Measurements from ENCODE around the gene QPRT. TPM values are rescaled to one million over a fixed set of nuclear protein-coding genes. Genes with fewer than 3 reads are reported as not detected.

QPRT gene
- total and polyA plus RNA-seq, 4 donors: 79.4 to 143 (median 100) TPM

DNA sequence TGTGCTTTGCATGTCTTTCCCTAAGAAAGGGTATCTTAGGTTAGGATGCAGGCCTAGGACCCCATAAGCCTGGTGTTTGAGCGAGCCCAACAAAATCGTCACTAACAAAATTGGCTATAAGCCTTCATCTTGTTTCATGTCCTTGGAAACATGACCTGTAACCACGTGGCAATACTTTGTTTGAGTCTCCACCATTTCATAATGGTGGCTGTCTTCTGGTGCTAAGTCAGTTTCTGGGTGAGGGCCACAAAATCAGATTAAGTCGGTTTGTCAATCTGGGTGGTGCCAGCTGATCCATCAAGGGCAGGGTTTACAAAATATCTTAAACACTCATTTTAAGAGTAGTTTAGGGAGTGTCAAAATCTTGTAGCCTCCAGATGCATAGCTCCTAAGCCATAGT, 33.8 kb downstream of the QPRT start:
- DNase-seq (ENCODE audit: low spot score): no peak
- no peak overlapping the region for H3K9ac ChIP-seq (ENCODE audit: low read depth in 1 of 2, low read length in 2 of 2)
- 65% methylated on average over 4 of the region's 4 CpGs for WGBS
- H3K9me3 ChIP-seq (ENCODE audit: control insufficient read depth in 4 of 4, low read length in 3 of 4): no peaks in the 10 kb centered on the region
- TF ChIP-seq, protein P1, sequence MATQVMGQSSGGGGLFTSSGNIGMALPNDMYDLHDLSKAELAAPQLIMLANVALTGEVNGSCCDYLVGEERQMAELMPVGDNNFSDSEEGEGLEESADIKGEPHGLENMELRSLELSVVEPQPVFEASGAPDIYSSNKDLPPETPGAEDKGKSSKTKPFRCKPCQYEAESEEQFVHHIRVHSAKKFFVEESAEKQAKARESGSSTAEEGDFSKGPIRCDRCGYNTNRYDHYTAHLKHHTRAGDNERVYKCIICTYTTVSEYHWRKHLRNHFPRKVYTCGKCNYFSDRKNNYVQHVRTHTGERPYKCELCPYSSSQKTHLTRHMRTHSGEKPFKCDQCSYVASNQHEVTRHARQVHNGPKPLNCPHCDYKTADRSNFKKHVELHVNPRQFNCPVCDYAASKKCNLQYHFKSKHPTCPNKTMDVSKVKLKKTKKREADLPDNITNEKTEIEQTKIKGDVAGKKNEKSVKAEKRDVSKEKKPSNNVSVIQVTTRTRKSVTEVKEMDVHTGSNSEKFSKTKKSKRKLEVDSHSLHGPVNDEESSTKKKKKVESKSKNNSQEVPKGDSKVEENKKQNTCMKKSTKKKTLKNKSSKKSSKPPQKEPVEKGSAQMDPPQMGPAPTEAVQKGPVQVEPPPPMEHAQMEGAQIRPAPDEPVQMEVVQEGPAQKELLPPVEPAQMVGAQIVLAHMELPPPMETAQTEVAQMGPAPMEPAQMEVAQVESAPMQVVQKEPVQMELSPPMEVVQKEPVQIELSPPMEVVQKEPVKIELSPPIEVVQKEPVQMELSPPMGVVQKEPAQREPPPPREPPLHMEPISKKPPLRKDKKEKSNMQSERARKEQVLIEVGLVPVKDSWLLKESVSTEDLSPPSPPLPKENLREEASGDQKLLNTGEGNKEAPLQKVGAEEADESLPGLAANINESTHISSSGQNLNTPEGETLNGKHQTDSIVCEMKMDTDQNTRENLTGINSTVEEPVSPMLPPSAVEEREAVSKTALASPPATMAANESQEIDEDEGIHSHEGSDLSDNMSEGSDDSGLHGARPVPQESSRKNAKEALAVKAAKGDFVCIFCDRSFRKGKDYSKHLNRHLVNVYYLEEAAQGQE (IDR thresholded peaks at IDR 0.05): no peak
- TF ChIP-seq SP1 (IDR thresholded peaks at IDR 0.05) (no peak), EGR1 (IDR thresholded peaks at IDR 0.05; ENCODE audit: low read depth in 2 of 2) (no peak), HNF4G (IDR thresholded peaks at IDR 0.05) (no peak), GABPA (IDR thresholded peaks at IDR 0.05 in 1 of 2, conservative IDR thresholded peaks at IDR 0.05 in 1 of 2) (no peak), YY1 (IDR thresholded peaks at IDR 0.05) (no peak)
- TF ChIP-seq, protein P2, sequence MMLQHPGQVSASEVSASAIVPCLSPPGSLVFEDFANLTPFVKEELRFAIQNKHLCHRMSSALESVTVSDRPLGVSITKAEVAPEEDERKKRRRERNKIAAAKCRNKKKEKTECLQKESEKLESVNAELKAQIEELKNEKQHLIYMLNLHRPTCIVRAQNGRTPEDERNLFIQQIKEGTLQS (IDR thresholded peaks at IDR 0.05): no peak
- peaks cover 0 to 5% (median under 1%) of the 10 kb centered on the region in 4 donors for H3K4me1 ChIP-seq (ENCODE audit: control insufficient read depth in 4 of 4, insufficient read depth in 4 of 4, low read length in 3 of 4)
- H3K36me3 ChIP-seq (ENCODE audit: control insufficient read depth in 4 of 4, insufficient read depth in 3 of 4, low read depth in 1 of 4, low read length in 3 of 4): no peaks in the 10 kb centered on the region
- no peaks in the 10 kb centered on the region for H3K27me3 ChIP-seq (ENCODE audit: control insufficient read depth in 4 of 4, insufficient read depth in 4 of 4, low read length in 3 of 4)
- no peak overlapping the region for H3K27ac ChIP-seq (ENCODE audit: low read depth in 1 of 2, low read length in 2 of 2)
- H3K4me3 ChIP-seq (ENCODE audit: low read depth in 1 of 3, low read length in 3 of 3): no peak overlapping the region

DNA sequence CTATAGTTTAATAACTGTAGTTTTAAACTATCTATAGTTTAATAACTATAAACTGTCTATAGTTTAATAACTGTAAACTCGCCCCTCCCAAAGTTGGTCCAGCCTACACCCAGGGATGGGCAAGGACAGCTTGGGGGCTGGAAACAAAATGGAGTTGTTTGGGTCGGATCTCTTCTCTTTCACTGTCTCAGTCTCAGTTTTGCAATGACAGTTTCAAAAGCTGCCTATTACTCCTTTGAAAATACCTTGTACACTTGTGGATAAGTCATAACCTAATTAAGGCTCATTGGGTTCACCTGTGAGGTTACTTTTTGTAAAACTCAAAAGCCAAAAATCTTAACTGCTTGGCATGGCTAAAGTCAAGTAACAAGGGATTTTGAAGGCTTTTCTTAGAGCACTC, 35.4 kb downstream of the QPRT start:
- no peak overlapping the region for H3K27ac ChIP-seq (ENCODE audit: low read depth in 1 of 2, low read length in 2 of 2)
- no peak overlapping the region for H3K4me3 ChIP-seq (ENCODE audit: low read depth in 1 of 3, low read length in 3 of 3)
- peaks cover 0 to 5% (median under 1%) of the 10 kb centered on the region in 4 donors for H3K4me1 ChIP-seq (ENCODE audit: control insufficient read depth in 4 of 4, insufficient read depth in 4 of 4, low read length in 3 of 4)
- DNase-seq (ENCODE audit: low spot score): no peak
- H3K27me3 ChIP-seq (ENCODE audit: control insufficient read depth in 4 of 4, insufficient read depth in 4 of 4, low read length in 3 of 4): no peaks in the 10 kb centered on the region
- TF ChIP-seq, protein P1 (IDR thresholded peaks at IDR 0.05): no peak
- TF ChIP-seq, protein P3, sequence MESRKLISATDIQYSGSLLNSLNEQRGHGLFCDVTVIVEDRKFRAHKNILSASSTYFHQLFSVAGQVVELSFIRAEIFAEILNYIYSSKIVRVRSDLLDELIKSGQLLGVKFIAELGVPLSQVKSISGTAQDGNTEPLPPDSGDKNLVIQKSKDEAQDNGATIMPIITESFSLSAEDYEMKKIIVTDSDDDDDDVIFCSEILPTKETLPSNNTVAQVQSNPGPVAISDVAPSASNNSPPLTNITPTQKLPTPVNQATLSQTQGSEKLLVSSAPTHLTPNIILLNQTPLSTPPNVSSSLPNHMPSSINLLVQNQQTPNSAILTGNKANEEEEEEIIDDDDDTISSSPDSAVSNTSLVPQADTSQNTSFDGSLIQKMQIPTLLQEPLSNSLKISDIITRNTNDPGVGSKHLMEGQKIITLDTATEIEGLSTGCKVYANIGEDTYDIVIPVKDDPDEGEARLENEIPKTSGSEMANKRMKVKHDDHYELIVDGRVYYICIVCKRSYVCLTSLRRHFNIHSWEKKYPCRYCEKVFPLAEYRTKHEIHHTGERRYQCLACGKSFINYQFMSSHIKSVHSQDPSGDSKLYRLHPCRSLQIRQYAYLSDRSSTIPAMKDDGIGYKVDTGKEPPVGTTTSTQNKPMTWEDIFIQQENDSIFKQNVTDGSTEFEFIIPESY (IDR thresholded peaks at IDR 0.05): no peak
- TF ChIP-seq SP1 (IDR thresholded peaks at IDR 0.05) (no peak), JUND (IDR thresholded peaks at IDR 0.05) (no peak)
- H3K9me3 ChIP-seq (ENCODE audit: control insufficient read depth in 4 of 4, low read length in 3 of 4): no peaks in the 10 kb centered on the region
- 88% methylated on average over 2 of the region's 2 CpGs for WGBS
- no peak overlapping the region for H3K9ac ChIP-seq (ENCODE audit: low read depth in 1 of 2, low read length in 2 of 2)
- no peaks in the 10 kb centered on the region for H3K36me3 ChIP-seq (ENCODE audit: control insufficient read depth in 4 of 4, insufficient read depth in 3 of 4, low read depth in 1 of 4, low read length in 3 of 4)

Measured in liver (tissue), 9 donors.